GM21367 (cell line): ENCODE results near the gene ATG4B.
"Not testable (repeated sequence)": the region's sequence is repeated elsewhere in the genome, so short reads cannot be mapped to it uniquely, and the experiment has no call there.

Experiments
- ATAC-seq: cut with Tn5 transposase; IDR thresholded peaks from one replicate; pipeline ENCODE4 v1.9.1; 2021; ENCODE audit not compliant: unreplicated experiment

ATG4B gene

GRCh38 chr2:241660593-241661213 lies 23.2 kb downstream of the ATG4B start:
- no peak for ATAC-seq

- not testable (repeated sequence) for ATAC-seq
These were observed 25.2 kb downstream of the ATG4B start for GRCh38 chr2:241662731-241663130.

GRCh38 chr2:241665731-241666440 lies 28.4 kb downstream of the ATG4B start:
- ATAC-seq: no peak

- no peak for ATAC-seq
These were observed 29.3 kb downstream of the ATG4B start for GRCh38 chr2:241666627-241667400.

GRCh38 chr2:241668354-241668753 lies 30.9 kb downstream of the ATG4B start:
- ATAC-seq: no peak

- no peak for ATAC-seq
These were observed 31.3 kb downstream of the ATG4B start for GRCh38 chr2:241668839-241669238.

- no peak for ATAC-seq
These were observed 33.0 kb downstream of the ATG4B start for GRCh38 chr2:241670333-241671110.

- ATAC-seq: no peak
These were observed 34.2 kb downstream of the ATG4B start for GRCh38 chr2:241671457-241672240.

GRCh38 chr2:241672243-241673188 lies 35.0 kb downstream of the ATG4B start:
- ATAC-seq: no peak

- ATAC-seq: no peak
These were observed 35.7 kb downstream of the ATG4B start for GRCh38 chr2:241673189-241673663.

- ATAC-seq: no peak
These were observed 36.6 kb downstream of the ATG4B start for GRCh38 chr2:241673797-241674725.

- ATAC-seq: no peak
These were observed 38.4 kb downstream of the ATG4B start for GRCh38 chr2:241675885-241676284.

GRCh38 chr2:241676665-241677064 lies 39.2 kb downstream of the ATG4B start:
- ATAC-seq: no peak

- no peak for ATAC-seq
These were observed 39.9 kb downstream of the ATG4B start for GRCh38 chr2:241677392-241677791.

GRCh38 chr2:241678307-241678706 lies 40.8 kb downstream of the ATG4B start:
- no peak for ATAC-seq

- ATAC-seq: no peak
These were observed 41.5 kb downstream of the ATG4B start for GRCh38 chr2:241678784-241679540.

GRCh38 chr2:241680044-241680443 lies 42.6 kb downstream of the ATG4B start:
- no peak for ATAC-seq
